A673 (cell line): ENCODE results near the gene ETFDH. TPM values are rescaled to one million over a fixed set of nuclear protein-coding genes. Genes with fewer than 3 reads are reported as not detected.

Experiments used
- BruUV-seq: library from RNA; stranded (reverse); fragments of 400-500 nt; replicated peaks from 2 replicates; lab custom pipeline; 2021; lab: Mats Ljungman, UMichigan
- CTCF ChIA-PET: fragments of 300-600 bp; sonication (Branson Sonifier 250); formaldehyde crosslinking; loops from one replicate; lab custom pipeline; 2022; ENCODE audit warnings: antibody characterized with exemption; lab: Charles Lee
- POLR2A ChIA-PET: fragments of 300-600 bp; sonication (Branson Sonifier 250); formaldehyde crosslinking; loops from one replicate; lab custom pipeline; 2022; ENCODE audit warnings: antibody characterized with exemption; ENCODE audit not compliant: low non-redundant PET; lab: Charles Lee
- DNase-seq: peaks from one replicate; pipeline ENCODE4 v3.0.0-alpha.2; 2015; ENCODE audit warnings: low spot score
- H3K27ac ChIP-seq: fragments of 200-600 bp; sonication (generic); 2 replicates; pipeline ENCODE4 v1.5.1; 2016; ENCODE audit warnings: mixed run types, low read depth, mild to moderate bottlenecking, mixed read lengths, antibody characterized with exemption, low read length; ENCODE audit not compliant: poor library complexity, severe bottlenecking
- H3K27me3 ChIP-seq: fragments of 200-600 bp; sonication (generic); replicated peaks from 2 replicates; pipeline ENCODE4 v1.6.1; 2017; ENCODE audit warnings: mixed run types, low read depth, mild to moderate bottlenecking, mixed read lengths, antibody characterized with exemption, low read length; ENCODE audit not compliant: insufficient read depth, poor library complexity
- H3K36me3 ChIP-seq: fragments of 200-600 bp; sonication (generic); 2 replicates; pipeline ENCODE4 v1.6.1; 2016; ENCODE audit warnings: mixed run types, mild to moderate bottlenecking, mixed read lengths, antibody characterized with exemption, low read length; ENCODE audit not compliant: insufficient read depth, poor library complexity, severe bottlenecking
- H3K4me1 ChIP-seq: fragments of 200-600 bp; sonication (generic); 2 replicates; pipeline ENCODE4 v1.6.1; 2017; ENCODE audit warnings: mixed run types, mild to moderate bottlenecking, mixed read lengths, antibody characterized with exemption, low read length; ENCODE audit not compliant: insufficient read depth, poor library complexity, severe bottlenecking
- H3K4me3 ChIP-seq: fragments of 200-600 bp; sonication (generic); 2 replicates; pipeline ENCODE4 v1.5.1; 2016; ENCODE audit warnings: low read depth, mixed run types, mild to moderate bottlenecking, mixed read lengths, low read length; ENCODE audit not compliant: poor library complexity, severe bottlenecking
- H3K9me3 ChIP-seq: fragments of 200-600 bp; sonication (generic); 2 replicates; pipeline ENCODE4 v1.6.1; 2016; ENCODE audit warnings: mixed run types, low read depth, mild to moderate bottlenecking, mixed read lengths, antibody characterized with exemption, low read length; ENCODE audit not compliant: poor library complexity, severe bottlenecking
- CTCF ChIP-seq: fragments of 300-800, 200-600 bp; sonication (generic); conservative IDR thresholded peaks from 2 replicates; pipeline ENCODE4 v1.5.1; 2017; ENCODE audit warnings: low read depth, mild to moderate bottlenecking, antibody characterized with exemption, low read length, moderate library complexity, mixed read lengths
- EZH2 ChIP-seq: fragments of 200-600 bp; sonication (generic); IDR thresholded peaks from 2 replicates; pipeline ENCODE4 v1.6.1; 2017; ENCODE audit warnings: borderline replicate concordance, low read depth, mild to moderate bottlenecking, mixed read lengths, antibody characterized with exemption, low read length; ENCODE audit not compliant: poor library complexity, severe bottlenecking
- intact Hi-C: fragments of 100-400 bp; cut with micrococcal nuclease; formaldehyde crosslinking; loops from one replicate; pipeline ENCODE4 v1.10.0; 2022; ENCODE audit not compliant: unreplicated experiment
- total RNA-seq: library from RNA; stranded (reverse); gene quantifications from 2 replicates; pipeline ENCODE4 v1.2.3, GENCODE V29; 2021

The ETFDH gene
- total RNA-seq, 1 experiment from 2014 or later: 39.0 TPM

- Histone ChIP-seq H3K27ac (no peak overlapping the region), H3K27me3 (no peaks in the 10 kb centered on the region), H3K4me1 (peaks cover 14% of the 10 kb centered on the region), H3K4me3 (no peak overlapping the region), H3K9me3 (no peaks in the 10 kb centered on the region), H3K36me3 (peaks cover 7% of the 10 kb centered on the region)
- DNase-seq: no peak
- TF ChIP-seq CTCF (no peak), EZH2 (no peak)
- BruUV-seq: no TSS peak
- intact Hi-C loops: no loop called here
- POLR2A ChIA-PET: no interaction called here
- CTCF ChIA-PET: no interaction called here
Measured at GRCh38 chr4:158673633-158674032, 1.5 kb downstream of the ETFDH start.

DNA sequence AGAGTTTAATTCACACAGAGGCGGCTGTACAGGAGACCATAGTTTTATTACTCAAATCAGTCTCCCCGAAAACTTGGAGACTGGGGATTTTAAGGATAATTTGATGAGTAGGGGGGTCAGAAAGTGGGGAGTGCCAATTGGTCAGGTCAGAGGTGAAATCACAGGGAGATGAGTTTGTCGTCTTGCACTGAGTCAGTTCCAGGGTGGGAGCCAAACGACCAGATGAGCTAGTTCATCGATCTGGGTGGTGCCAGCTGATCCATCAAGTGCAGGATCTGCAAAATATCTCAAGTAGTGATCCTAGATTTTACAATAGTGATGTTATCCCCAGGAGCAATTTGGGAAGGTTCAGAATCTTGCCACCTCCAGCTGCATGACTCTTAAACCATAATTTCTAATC is 4.0 kb downstream of the ETFDH start:
- Histone ChIP-seq H3K9me3 (no peaks in the 10 kb centered on the region), H3K4me3 (no peak overlapping the region), H3K36me3 (no peaks in the 10 kb centered on the region), H3K27me3 (no peaks in the 10 kb centered on the region), H3K4me1 (peaks cover 8% of the 10 kb centered on the region), H3K27ac (no peak overlapping the region)
- ChIA-PET CTCF (no interaction called here), POLR2A (no interaction called here)
- TF ChIP-seq CTCF: no peak
- TF ChIP-seq EZH2: no peak
- no TSS peak for BruUV-seq
- intact Hi-C loops: no loop called here
- DNase-seq: no peak

GRCh38 chr4:158678767-158679166 is 6.7 kb downstream of the ETFDH start:
- Histone ChIP-seq H3K4me3 (no peak overlapping the region), H3K36me3 (no peaks in the 10 kb centered on the region), H3K27me3 (no peaks in the 10 kb centered on the region), H3K27ac (no peak overlapping the region), H3K9me3 (no peaks in the 10 kb centered on the region), H3K4me1 (no peaks in the 10 kb centered on the region)
- DNase-seq: no peak
- TF ChIP-seq EZH2: no peak
- TF ChIP-seq CTCF: no peak
- intact Hi-C loops: no loop called here
- CTCF ChIA-PET: no interaction called here
- no TSS peak for BruUV-seq
- POLR2A ChIA-PET: no interaction called here
